SK-N-SH (cell line): ENCODE data around the gene RAD51B. TPM values are rescaled to one million over a fixed set of nuclear protein-coding genes. Genes with fewer than 3 reads are reported as not detected.

Experiments used
- CTCF ChIA-PET: fragments of 300-600, 350-600 bp; formaldehyde crosslinking; extraction: SDS; loops from one replicate; lab custom pipeline; 2021; lab: Yijun Ruan, JAX
- POLR2A ChIA-PET: fragments of 350-600 bp; sonication (Branson Sonifier 250); formaldehyde crosslinking; extraction: SDS; loops from one replicate; lab custom pipeline; 2020; ENCODE audit warnings: antibody characterized with exemption, inconsistent platforms; lab: Yijun Ruan, JAX
- DNase-seq: peaks from one replicate; pipeline ENCODE4 v3.0.0; 2012
- H2AFZ ChIP-seq: fragments of 200-600 bp; sonication (generic); 2 replicates; pipeline ENCODE4 v1.8.1; 2016; ENCODE audit warnings: antibody characterized with exemption, mild to moderate bottlenecking, low read depth
- H3F3A ChIP-seq: fragments of 200-600 bp; sonication (generic); replicated peaks from 2 replicates; pipeline ENCODE3; 2016; ENCODE audit warnings: antibody characterized with exemption, mild to moderate bottlenecking; ENCODE audit not compliant: insufficient read depth
- H3K27ac ChIP-seq, 2 experiments: fragments of 200-500 bp in 1 of 2; fragments of 200-600 bp in 1 of 2; sonication (Bioruptor generic) in 1 of 2; sonication (generic), shearing (Covaris generic) in 1 of 2; 2 replicates each; pipeline versions ENCODE4 v1.5.1 to v1.6.1; 2014 to 2016; ENCODE audit warnings: low read depth in 2 of 2, inconsistent platforms in 1 of 2, low read length in 1 of 2, mild to moderate bottlenecking in 1 of 2, mixed read lengths in 1 of 2
- H3K27me3 ChIP-seq: fragments of 200-600 bp; sonication (generic), shearing (Covaris generic); 2 replicates; pipeline ENCODE4 v1.6.1; 2016; ENCODE audit warnings: mixed run types; ENCODE audit not compliant: insufficient read depth
- H3K36me3 ChIP-seq, 2 experiments: fragments of 200-500 bp in 1 of 2; fragments of 200-600 bp in 1 of 2; sonication (Bioruptor generic) in 1 of 2; sonication (generic) in 1 of 2; replicated peaks in 1 of 2; 2 replicates each; pipeline versions ENCODE3 to v1.5.1; 2014 to 2016; ENCODE audit warnings: low read length in 1 of 2, mild to moderate bottlenecking in 1 of 2; ENCODE audit not compliant: insufficient read depth in 2 of 2, control insufficient read depth in 1 of 2
- H3K4me1 ChIP-seq, 2 experiments: fragments of 200-500 bp in 1 of 2; fragments of 200-600 bp in 1 of 2; sonication (Bioruptor generic) in 1 of 2; sonication (generic), shearing (Covaris generic) in 1 of 2; 2 replicates each; pipeline versions ENCODE4 v1.5.1 to v1.6.1; 2014 to 2016; ENCODE audit warnings: low read depth in 1 of 2, low read length in 1 of 2, mixed run types in 1 of 2; ENCODE audit not compliant: insufficient read depth in 2 of 2, control insufficient read depth in 1 of 2
- H3K4me2 ChIP-seq: fragments of 200-600 bp; sonication (generic), shearing (Covaris generic); 2 replicates; pipeline ENCODE4 v1.6.1; 2017; ENCODE audit warnings: mixed run types
- H3K4me3 ChIP-seq, 2 experiments: fragments of 200-500 bp in 1 of 2; fragments of 200-600 bp in 1 of 2; sonication (Bioruptor generic) in 1 of 2; sonication (generic), shearing (Covaris generic) in 1 of 2; 2 replicates each; pipeline versions ENCODE4 v1.5.1 to v1.8.1; 2014 to 2016; ENCODE audit warnings: low read depth in 2 of 2, inconsistent platforms in 1 of 2, low read length in 1 of 2, mild to moderate bottlenecking in 1 of 2, mixed read lengths in 1 of 2, moderate library complexity in 1 of 2
- H3K79me2 ChIP-seq: fragments of 200-600 bp; sonication (generic); 2 replicates; pipeline ENCODE4 v1.8.1; 2017; ENCODE audit warnings: mild to moderate bottlenecking; ENCODE audit not compliant: insufficient read depth
- H3K9ac ChIP-seq: fragments of 200-600 bp; sonication (generic); 2 replicates; pipeline ENCODE4 v1.6.1; 2017; ENCODE audit warnings: mixed run types
- H3K9me2 ChIP-seq: fragments of 200-600 bp; sonication (generic); 2 replicates; pipeline ENCODE4 v1.6.1; 2017; ENCODE audit warnings: mixed run types
- H3K9me3 ChIP-seq: fragments of 200-600 bp; sonication (generic); 2 replicates; pipeline ENCODE4 v1.6.1; 2017; ENCODE audit warnings: mixed run types, mild to moderate bottlenecking, moderate library complexity
- H4K20me1 ChIP-seq: fragments of 200-600 bp; sonication (generic); 2 replicates; pipeline ENCODE4 v1.6.1; 2017; ENCODE audit warnings: mild to moderate bottlenecking, mixed run types; ENCODE audit not compliant: insufficient read depth
- CHD2 ChIP-seq: fragments of 150-350 bp; IDR thresholded peaks from 2 replicates; pipeline ENCODE4 v1.6.1; 2018; ENCODE audit warnings: low read length; ENCODE audit not compliant: partially characterized antibody
- EZH2phosphoT487 ChIP-seq: fragments of 200-600 bp; sonication (generic); IDR thresholded peaks from 2 replicates; pipeline ENCODE4 v1.6.1; 2017; ENCODE audit warnings: low read depth, mixed run types, mild to moderate bottlenecking, antibody characterized with exemption, moderate library complexity, borderline replicate concordance
- FOXJ3 ChIP-seq: sonication (generic); formaldehyde crosslinking; IDR thresholded peaks from 2 replicates; pipeline ENCODE4 v1.5.1; 2020; ENCODE audit warnings: mild to moderate bottlenecking, missing genetic modification reagents
- GATA2 ChIP-seq: sonication (generic); formaldehyde crosslinking; IDR thresholded peaks from 2 replicates; pipeline ENCODE4 v1.5.0; 2020; ENCODE audit warnings: mild to moderate bottlenecking, missing genetic modification reagents
- MEF2A ChIP-seq: IDR thresholded peaks from 2 replicates; pipeline ENCODE4 v1.4.0; 2012; ENCODE audit warnings: low read depth, borderline replicate concordance
- MXI1 ChIP-seq: IDR thresholded peaks from 2 replicates; pipeline ENCODE4 v1.6.1; 2012; ENCODE audit warnings: mild to moderate bottlenecking, low read depth, low read length, improper control_type of control experiment
- NFIC ChIP-seq: IDR thresholded peaks from 2 replicates; pipeline ENCODE4 v1.4.0; 2012; ENCODE audit warnings: borderline replicate concordance
- NRF1 ChIP-seq: IDR thresholded peaks from 2 replicates; pipeline ENCODE4 v1.6.1; 2012; ENCODE audit warnings: low read depth, mild to moderate bottlenecking, low read length
- POLR2AphosphoS5 ChIP-seq: IDR thresholded peaks from 2 replicates; pipeline ENCODE4 v1.6.1; 2012; ENCODE audit warnings: low read depth, low read length
- SMC3 ChIP-seq: IDR thresholded peaks from 2 replicates; pipeline ENCODE4 v1.6.1; 2012; ENCODE audit warnings: low read depth, low read length, improper control_type of control experiment
- TCF12 ChIP-seq: IDR thresholded peaks from 2 replicates; pipeline ENCODE4 v1.4.0; 2012
- TEAD4 ChIP-seq: IDR thresholded peaks from 2 replicates; pipeline ENCODE4 v1.4.0; 2012; ENCODE audit warnings: mild to moderate bottlenecking, borderline replicate concordance; ENCODE audit not compliant: insufficient read depth
- ZBTB33 ChIP-seq: IDR thresholded peaks from 2 replicates; pipeline ENCODE4 v1.4.0; 2012; ENCODE audit warnings: low read depth, borderline replicate concordance
- WGBS: methylation state at CpG from one replicate; pipeline ENCODE4 v1.1.6; 2017; ENCODE audit warnings: low lambda C conversion rate; 5-methylcytosine and 5-hydroxymethylcytosine counted together
- polyA plus RNA-seq, 3 experiments: library from polyadenylated mRNA; depleted of rRNA; stranded (reverse); fragments of >200 nt; gene quantifications; 2 replicates each; pipeline ENCODE4 v1.2.3, GENCODE V29; 2012

Gene RAD51B
- polyA plus RNA-seq, 1 of the 3 experiments (the other 2 are of a cell fraction) = 6.0 TPM

DNA sequence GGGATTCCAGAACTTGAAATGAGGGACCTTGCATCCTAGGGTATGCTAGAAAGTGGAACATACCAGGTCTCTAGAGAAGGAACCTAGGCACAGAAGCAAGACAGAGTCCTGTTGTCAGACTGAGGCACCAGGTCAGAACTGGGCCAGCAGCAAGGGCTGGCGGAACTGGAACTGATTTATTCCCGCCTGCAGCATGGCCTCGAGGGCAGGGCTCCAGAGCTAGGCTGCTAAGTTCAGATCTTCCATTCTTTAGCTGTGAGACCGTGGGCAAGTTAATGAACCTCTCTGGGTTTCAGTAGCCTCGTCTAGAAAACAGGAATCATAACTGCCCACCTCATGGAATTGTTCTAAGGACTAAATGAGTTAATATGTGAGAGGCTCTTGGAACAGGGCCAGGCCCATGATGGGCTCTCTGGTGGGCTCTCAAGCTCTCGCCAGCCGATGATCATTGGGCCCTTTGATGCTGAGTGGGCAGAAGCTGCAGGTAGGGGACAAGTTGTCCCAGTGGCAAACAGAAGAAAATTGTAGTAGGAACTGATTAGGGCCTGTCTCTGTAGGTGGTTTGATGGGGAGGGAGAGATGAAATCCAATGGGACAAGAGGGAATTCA is 773.5 kb downstream of the RAD51B start:
- TF ChIP-seq NRF1 = no peak
- no peak for TF ChIP-seq TCF12
- TF ChIP-seq, all 33 proteins: peak for 0
- Histone ChIP-seq H3K9ac (no peak overlapping the region), H3K27me3 (no peaks in the 10 kb centered on the region), H3K4me3 (no peak overlapping the region), H3K9me3 (no peaks in the 10 kb centered on the region), H2AFZ (no peak overlapping the region), H3K27ac (no peak overlapping the region), H3K79me2 (no peaks in the 10 kb centered on the region), H4K20me1 (no peaks in the 10 kb centered on the region), H3K4me2 (no peak overlapping the region), H3K36me3 (no peaks in the 10 kb centered on the region), H3K4me1 (peaks cover 18 to 24% of the 10 kb centered on the region in 2 experiments; a peak in 3 of 4 replicates), H3F3A (no peaks in the 10 kb centered on the region), H3K9me2 (no peaks in the 10 kb centered on the region)
- DNase-seq = no peak
- ChIA-PET POLR2A (no interaction called here), CTCF (no interaction called here)
- 94% methylated on average over 7 of the region's 7 CpGs for WGBS

GRCh38 chr14:68593806-68594536 is 774.4 kb downstream of the RAD51B start:
- no peak for DNase-seq

More at GRCh38 chr14:68593806-68594536, 774.4 kb downstream of the RAD51B start:
- ChIA-PET CTCF (no interaction called here), POLR2A (no interaction called here)
- Histone ChIP-seq H3K4me2 (no peak overlapping the region), H3F3A (no peaks in the 10 kb centered on the region), H2AFZ (no peak overlapping the region), H3K27ac (no peak overlapping the region), H3K4me1 (peaks cover 19 to 21% of the 10 kb centered on the region in 2 experiments; a peak in 3 of 4 replicates), H3K9ac (no peak overlapping the region), H3K9me2 (no peaks in the 10 kb centered on the region), H3K79me2 (no peaks in the 10 kb centered on the region), H3K36me3 (no peaks in the 10 kb centered on the region), H3K4me3 (no peak overlapping the region), H3K9me3 (no peaks in the 10 kb centered on the region), H3K27me3 (no peaks in the 10 kb centered on the region), H4K20me1 (no peaks in the 10 kb centered on the region)
- WGBS = 79% methylated on average over 8 of the region's 9 CpGs
- TF ChIP-seq TEAD4 = no peak
- TF ChIP-seq ZBTB33 = no peak
- no peak for TF ChIP-seq POLR2AphosphoS5
- no peak for TF ChIP-seq MXI1
- TF ChIP-seq CHD2 = no peak
- no peak for TF ChIP-seq NFIC
- no peak for TF ChIP-seq GATA2 (CRISPR knock-in tag)
- no peak for TF ChIP-seq NRF1
- no peak for TF ChIP-seq MEF2A
- TF ChIP-seq EZH2phosphoT487 = no peak
- TF ChIP-seq SMC3 = no peak
- no peak for TF ChIP-seq FOXJ3 (CRISPR knock-in tag)
